Measurements from ENCODE around the gene TCTN3.

DNA sequence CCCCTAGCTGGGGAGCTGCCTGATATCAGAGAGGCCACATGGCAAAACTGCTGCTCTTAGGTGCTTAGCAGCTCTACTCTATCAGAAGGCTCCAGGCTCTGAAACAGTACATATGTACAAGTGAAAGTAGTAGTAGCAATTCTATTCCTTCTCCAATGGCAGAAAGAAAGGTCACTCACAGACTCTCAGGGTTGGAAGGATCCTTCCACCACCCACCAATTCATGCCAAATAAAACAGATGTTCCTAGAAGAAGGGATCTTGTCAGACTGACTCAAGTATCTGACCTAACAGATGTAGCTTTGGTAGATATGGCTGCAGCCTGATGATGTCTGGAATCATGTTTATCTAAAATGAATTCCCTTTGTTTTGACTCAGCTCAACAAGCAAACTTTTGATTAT, 29.2 kb downstream of the TCTN3 start:
- no peak for TF ChIP-seq RELA (CRISPR knock-in tag; IDR thresholded peaks at IDR 0.05)
- no peak for TF ChIP-seq NFIC (IDR thresholded peaks at IDR 0.05; ENCODE audit: low read length)
- TF ChIP-seq FOXK2 (IDR thresholded peaks at IDR 0.05) = no peak
- no peak for TF ChIP-seq SNAPC2 (CRISPR knock-in tag; IDR thresholded peaks at IDR 0.05)
- no peak for TF ChIP-seq ARNT (IDR thresholded peaks at IDR 0.05)
- TF ChIP-seq PAX8 (CRISPR knock-in tag; IDR thresholded peaks at IDR 0.05; ENCODE audit: borderline replicate concordance) = no peak
- TF ChIP-seq, protein P1, sequence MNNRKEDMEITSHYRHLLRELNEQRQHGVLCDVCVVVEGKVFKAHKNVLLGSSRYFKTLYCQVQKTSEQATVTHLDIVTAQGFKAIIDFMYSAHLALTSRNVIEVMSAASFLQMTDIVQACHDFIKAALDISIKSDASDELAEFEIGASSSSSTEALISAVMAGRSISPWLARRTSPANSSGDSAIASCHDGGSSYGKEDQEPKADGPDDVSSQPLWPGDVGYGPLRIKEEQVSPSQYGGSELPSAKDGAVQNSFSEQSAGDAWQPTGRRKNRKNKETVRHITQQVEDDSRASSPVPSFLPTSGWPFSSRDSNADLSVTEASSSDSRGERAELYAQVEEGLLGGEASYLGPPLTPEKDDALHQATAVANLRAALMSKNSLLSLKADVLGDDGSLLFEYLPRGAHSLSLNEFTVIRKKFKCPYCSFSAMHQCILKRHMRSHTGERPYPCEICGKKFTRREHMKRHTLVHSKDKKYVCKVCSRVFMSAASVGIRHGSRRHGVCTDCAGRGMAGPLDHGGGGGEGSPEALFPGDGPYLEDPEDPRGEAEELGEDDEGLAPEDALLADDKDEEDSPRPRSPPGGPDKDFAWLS (CRISPR knock-in tag; IDR thresholded peaks at IDR 0.05; ENCODE audit: borderline replicate concordance) = no peak

Measured in HepG2 (cell line).